Heart left ventricle (tissue), 13 donors: ENCODE measurements around the gene ANGPTL4.

Experiments used
- CTCF ChIP-seq, 12 donors: fragments of 200-600 bp; sonication (generic) in 4 of 12; IDR thresholded peaks; one replicate each; pipeline versions ENCODE4 v1.5.0 to v1.8.0; 2018 to 2022; ENCODE audit warnings: antibody characterized with exemption in 12 of 12, mild to moderate bottlenecking in 5 of 12
- POLR2A ChIP-seq, 2 donors: fragments of 450-650 bp; IDR thresholded peaks; one replicate each; pipeline ENCODE4 v1.6.1; 2017; ENCODE audit warnings: antibody characterized with exemption in 2 of 2, mild to moderate bottlenecking in 2 of 2, moderate library complexity in 2 of 2
- donor health status: ischemic (EF 13 %, LVEDD 7.1; RV severe dilation, severe dysfunction).
- donor health status: DM: no; HTN: yes; CAD: no.
- donor health status: DM: no; HTN: no; CAD: no.
- donor health status: ischemic (EF 25% LVEDD 6.9; RV normal size, moderate dysfunction).
- donor health status: ischemic (EF 25% LVEDD 5.7; RV mildly dilated, moderate dysfunction).
- donor health status: ischemic (EF 35%, LVEDD 5.7; RV mildly dilated, moderate dysfunction).
- donor health status: nonischemic (EF 11% LVEDD 7.7; RV severe dilation, severe dysfunction).
- donor health status: DM: yes; HTN: yes; CAD: no.
- donor health status: PGD.
- donor health status: ischemic (EF 29% LVEDD 5.4; RV normal size, mild dysfunction).
- donor health status: nonischemic (EF 23%, LVEDD 6.1; RV moderate dilation, normal function).

GRCh38 chr19:8373867-8374813 is 10.2 kb downstream of the ANGPTL4 start:
- TF ChIP-seq POLR2A (IDR thresholded peaks at IDR 0.05) (no peak), CTCF (IDR thresholded peaks at IDR 0.05) (no peak)
